ENCODE data around the gene FCN2. TPM values are rescaled to one million over a fixed set of nuclear protein-coding genes. Genes with fewer than 3 reads are reported as not detected.

The FCN2 gene
- polyA plus RNA-seq, 1 donor (not counting 4 experiments of a cell fraction or from before 2014, with no cell fraction given), result not detected

DNA sequence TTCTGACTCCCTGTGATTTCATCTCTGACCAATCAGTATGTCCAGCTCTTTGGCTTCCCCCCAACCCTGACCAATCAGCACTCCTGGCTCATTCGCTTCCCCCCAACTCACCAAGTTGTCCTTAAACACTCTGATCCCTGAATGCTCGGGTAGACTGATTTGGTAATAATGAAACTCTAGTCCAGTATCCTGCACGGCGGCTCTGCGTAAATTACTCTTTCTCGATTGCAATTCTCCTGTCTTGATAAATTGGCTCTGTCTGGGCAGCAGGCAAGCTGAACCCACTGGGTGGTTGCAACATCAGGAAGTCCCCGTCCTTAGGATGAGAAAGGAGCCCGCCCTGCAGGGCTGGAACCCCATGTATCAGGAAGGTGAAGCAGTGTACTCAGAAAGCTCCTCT lies 10.4 kb downstream of the FCN2 start:
- Histone ChIP-seq H2AFZ (ENCODE audit: control insufficient read depth, low read length) (no peak overlapping the region), H3K79me2 (ENCODE audit: control insufficient read depth, insufficient read depth, low read length) (no peaks in the 10 kb centered on the region)
- dilution Hi-C loops (cut with MboI; ENCODE audit: extremely low pct_ligation_motif_present, low sequenced_read_pairs), result no loop called here

DNA sequence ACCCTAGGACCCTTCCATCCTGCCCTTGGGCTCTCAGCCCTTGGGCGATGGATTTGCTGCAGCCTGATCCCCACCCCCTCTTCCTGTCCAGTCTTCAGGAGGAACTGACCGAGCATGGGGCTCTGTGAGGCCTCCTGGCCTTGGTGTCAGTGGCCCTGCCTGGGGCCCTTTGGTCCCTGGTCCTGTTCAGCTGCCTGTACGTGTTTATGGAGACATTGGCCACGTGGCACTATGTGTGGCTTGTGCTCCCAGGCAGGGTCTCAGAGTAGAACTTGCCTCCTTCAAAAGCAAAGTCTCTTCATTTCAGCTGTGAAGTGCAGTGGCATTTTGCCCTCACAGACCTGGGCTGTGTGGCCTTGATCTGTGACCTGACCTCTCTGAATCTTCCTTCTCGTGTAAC lies 11.1 kb downstream of the FCN2 start:
- TF ChIP-seq, protein P1, sequence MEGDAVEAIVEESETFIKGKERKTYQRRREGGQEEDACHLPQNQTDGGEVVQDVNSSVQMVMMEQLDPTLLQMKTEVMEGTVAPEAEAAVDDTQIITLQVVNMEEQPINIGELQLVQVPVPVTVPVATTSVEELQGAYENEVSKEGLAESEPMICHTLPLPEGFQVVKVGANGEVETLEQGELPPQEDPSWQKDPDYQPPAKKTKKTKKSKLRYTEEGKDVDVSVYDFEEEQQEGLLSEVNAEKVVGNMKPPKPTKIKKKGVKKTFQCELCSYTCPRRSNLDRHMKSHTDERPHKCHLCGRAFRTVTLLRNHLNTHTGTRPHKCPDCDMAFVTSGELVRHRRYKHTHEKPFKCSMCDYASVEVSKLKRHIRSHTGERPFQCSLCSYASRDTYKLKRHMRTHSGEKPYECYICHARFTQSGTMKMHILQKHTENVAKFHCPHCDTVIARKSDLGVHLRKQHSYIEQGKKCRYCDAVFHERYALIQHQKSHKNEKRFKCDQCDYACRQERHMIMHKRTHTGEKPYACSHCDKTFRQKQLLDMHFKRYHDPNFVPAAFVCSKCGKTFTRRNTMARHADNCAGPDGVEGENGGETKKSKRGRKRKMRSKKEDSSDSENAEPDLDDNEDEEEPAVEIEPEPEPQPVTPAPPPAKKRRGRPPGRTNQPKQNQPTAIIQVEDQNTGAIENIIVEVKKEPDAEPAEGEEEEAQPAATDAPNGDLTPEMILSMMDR (optimal IDR thresholded peaks at IDR 0.05 in 1 of 3, IDR thresholded peaks at IDR 0.05 in 1 of 3, conservative IDR thresholded peaks at IDR 0.05 in 1 of 3; ENCODE audit: extremely low read depth in 1 of 3, insufficient read depth in 2 of 3, low read length in 3 of 3), result no peak
- no peak for TF ChIP-seq EZH2 (IDR thresholded peaks at IDR 0.05; ENCODE audit: low read length)
- no peak overlapping the region for H3K4me3 ChIP-seq (ENCODE audit: control insufficient read depth in 2 of 3, extremely low read depth in 1 of 3, insufficient read depth in 2 of 3, low read depth in 1 of 3, low read length in 3 of 3)
- dilution Hi-C loops (cut with MboI; ENCODE audit: extremely low pct_ligation_motif_present, low sequenced_read_pairs), result no loop called here
- no peak overlapping the region for H2AFZ ChIP-seq (ENCODE audit: control insufficient read depth, low read length)
- DNase-seq (ENCODE audit: low read depth, low spot score) (no peak), FAIRE-seq (no peak)
- H3K4me1 ChIP-seq (ENCODE audit: control insufficient read depth, extremely low read depth, insufficient read depth, low read length), result peaks cover 3% of the 10 kb centered on the region
- H3K9me1 ChIP-seq (ENCODE audit: control insufficient read depth, extremely low read depth, insufficient read depth, low read length), result no peaks in the 10 kb centered on the region
- H3K27ac ChIP-seq (ENCODE audit: control insufficient read depth, insufficient read depth, low read length), result no peak overlapping the region
- no peaks in the 10 kb centered on the region for H3K9me3 ChIP-seq (ENCODE audit: control insufficient read depth, low read depth, low read length)
- H3K4me2 ChIP-seq (ENCODE audit: control insufficient read depth, extremely low read depth, insufficient read depth, low read depth, low read length), result no peak overlapping the region
- no peaks in the 10 kb centered on the region for H3K79me2 ChIP-seq (ENCODE audit: control insufficient read depth, insufficient read depth, low read length)
- H4K20me1 ChIP-seq (ENCODE audit: control insufficient read depth, extremely low read depth, insufficient read depth, low read length), result no peaks in the 10 kb centered on the region
- H3K27me3 ChIP-seq (ENCODE audit: control insufficient read depth, extremely low read depth, insufficient read depth, low read length), result peaks cover 2% of the 10 kb centered on the region
- H3K36me3 ChIP-seq (ENCODE audit: control insufficient read depth in 2 of 2, extremely low read depth in 1 of 2, insufficient read depth in 2 of 2, low read length in 2 of 2), result no peaks in the 10 kb centered on the region
- no peak overlapping the region for H3K9ac ChIP-seq (ENCODE audit: control insufficient read depth, extremely low read depth, insufficient read depth, low read length)

More for the DNA sequence above, 10.4 kb downstream of the FCN2 start:
- TF ChIP-seq, protein P1 (optimal IDR thresholded peaks at IDR 0.05 in 1 of 3, IDR thresholded peaks at IDR 0.05 in 1 of 3, conservative IDR thresholded peaks at IDR 0.05 in 1 of 3; ENCODE audit: extremely low read depth in 1 of 3, insufficient read depth in 2 of 3, low read length in 3 of 3), result no peak
- Histone ChIP-seq H3K27me3 (ENCODE audit: control insufficient read depth, extremely low read depth, insufficient read depth, low read length) (no peaks in the 10 kb centered on the region), H3K27ac (ENCODE audit: control insufficient read depth, insufficient read depth, low read length) (no peak overlapping the region), H3K4me1 (ENCODE audit: control insufficient read depth, extremely low read depth, insufficient read depth, low read length) (no peaks in the 10 kb centered on the region), H3K9ac (ENCODE audit: control insufficient read depth, extremely low read depth, insufficient read depth, low read length) (no peak overlapping the region), H3K36me3 (ENCODE audit: control insufficient read depth in 2 of 2, extremely low read depth in 1 of 2, insufficient read depth in 2 of 2, low read length in 2 of 2) (no peaks in the 10 kb centered on the region), H3K9me1 (ENCODE audit: control insufficient read depth, extremely low read depth, insufficient read depth, low read length) (no peaks in the 10 kb centered on the region), H3K4me2 (ENCODE audit: control insufficient read depth, extremely low read depth, insufficient read depth, low read depth, low read length) (no peak overlapping the region), H4K20me1 (ENCODE audit: control insufficient read depth, extremely low read depth, insufficient read depth, low read length) (no peaks in the 10 kb centered on the region), H3K4me3 (ENCODE audit: control insufficient read depth in 2 of 3, extremely low read depth in 1 of 3, insufficient read depth in 2 of 3, low read depth in 1 of 3, low read length in 3 of 3) (no peak overlapping the region), H3K9me3 (ENCODE audit: control insufficient read depth, low read depth, low read length) (no peaks in the 10 kb centered on the region)
- FAIRE-seq, result no peak
- no peak for DNase-seq (ENCODE audit: low read depth, low spot score)

Data from keratinocyte (primary cell).